GM23338 (cell line): ENCODE results near the gene MCC. TPM values are rescaled to one million over a fixed set of nuclear protein-coding genes. Genes with fewer than 3 reads are reported as not detected.
A peak's percentile ranks its signal among the peaks of the same experiment; 100 is the strongest.

Experiments used
- ATAC-seq: fragments of 200-7000 bp; cut with Tn5 transposase; 3 replicates; pipeline ENCODE4 v1.9.1; 2020
- DNase-seq: peaks from one replicate; pipeline ENCODE4 v3.0.0-alpha.2; 2015; ENCODE audit warnings: low spot score
- H2AFZ ChIP-seq: fragments of 200-600 bp; sonication (generic); 2 replicates; pipeline ENCODE4 v1.8.0; 2016; ENCODE audit warnings: antibody characterized with exemption, mild to moderate bottlenecking, moderate library complexity
- H3F3A ChIP-seq: fragments of 200-600 bp; sonication (generic); replicated peaks from 2 replicates; pipeline ENCODE4 v1.8.0; 2017; ENCODE audit warnings: antibody characterized with exemption, mixed run types, low read depth
- H3K27ac ChIP-seq: fragments of 200-600 bp; sonication (generic); 2 replicates; pipeline ENCODE4 v1.6.1; 2016; ENCODE audit warnings: low read depth
- H3K27me3 ChIP-seq: fragments of 200-600 bp; sonication (generic); 2 replicates; pipeline ENCODE4 v1.8.0; 2016; ENCODE audit warnings: mild to moderate bottlenecking, mixed run types, moderate library complexity; ENCODE audit not compliant: insufficient read depth
- H3K36me3 ChIP-seq: fragments of 200-600 bp; sonication (generic); 2 replicates; pipeline ENCODE4 v1.8.0; 2016; ENCODE audit warnings: mild to moderate bottlenecking; ENCODE audit not compliant: insufficient read depth
- H3K4me1 ChIP-seq: fragments of 200-600 bp; sonication (generic); 2 replicates; pipeline ENCODE4 v1.8.0; 2016; ENCODE audit warnings: mild to moderate bottlenecking, moderate library complexity; ENCODE audit not compliant: insufficient read depth
- H3K4me2 ChIP-seq: fragments of 200-600 bp; sonication (generic); 2 replicates; pipeline ENCODE4 v1.7.1; 2017; ENCODE audit warnings: mixed run types
- H3K4me3 ChIP-seq: fragments of 200-600 bp; sonication (generic); 2 replicates; pipeline ENCODE4 v1.6.1; 2016; ENCODE audit warnings: mixed run types
- H3K79me2 ChIP-seq: fragments of 200-600 bp; sonication (generic); replicated peaks from 2 replicates; pipeline ENCODE4 v1.8.0; 2017; ENCODE audit warnings: mild to moderate bottlenecking; ENCODE audit not compliant: insufficient read depth
- H3K9me2 ChIP-seq: fragments of 200-600 bp; sonication (generic); 2 replicates; pipeline ENCODE4 v1.8.0; 2017; ENCODE audit not compliant: insufficient read depth
- H4K20me1 ChIP-seq: fragments of 200-600 bp; sonication (generic); replicated peaks from 2 replicates; pipeline ENCODE4 v1.8.0; 2017; ENCODE audit warnings: mild to moderate bottlenecking; ENCODE audit not compliant: insufficient read depth
- H3K27ac Mint-ChIP-seq: 2 replicates; pipeline ENCODE4 v1.8.0; 2020; ENCODE audit warnings: inconsistent platforms, mild to moderate bottlenecking, moderate library complexity, mixed read lengths
- H3K27me3 Mint-ChIP-seq: 3 replicates; pipeline ENCODE4 v1.8.0; 2022; ENCODE audit warnings: low read depth, mild to moderate bottlenecking, moderate library complexity, mixed read lengths, inconsistent platforms; ENCODE audit not compliant: insufficient read depth, poor library complexity
- H3K36me3 Mint-ChIP-seq: 3 replicates; pipeline ENCODE4 v1.8.0; 2021; ENCODE audit warnings: low read depth, mild to moderate bottlenecking, inconsistent platforms, moderate library complexity, mixed read lengths
- H3K4me1 Mint-ChIP-seq: 3 replicates; pipeline ENCODE4 v1.8.0; 2020; ENCODE audit warnings: mild to moderate bottlenecking, inconsistent platforms, mixed read lengths
- H3K4me3 Mint-ChIP-seq: 3 replicates; pipeline ENCODE4 v1.8.0; 2021; ENCODE audit warnings: moderate library complexity, mild to moderate bottlenecking, inconsistent platforms, mixed read lengths
- H3K9me3 Mint-ChIP-seq: 3 replicates; pipeline ENCODE4 v1.8.0; 2020; ENCODE audit warnings: moderate library complexity, mild to moderate bottlenecking, inconsistent platforms, mixed read lengths
- CTCF ChIP-seq, 2 experiments: fragments of 200-600 bp in 1 of 2; sonication (generic) in 1 of 2; conservative IDR thresholded peaks; 2 replicates each; pipeline versions ENCODE4 v1.5.1 to v1.6.1; 2016 to 2017; ENCODE audit warnings: antibody characterized with exemption in 2 of 2, low read depth in 2 of 2, mild to moderate bottlenecking in 2 of 2, moderate library complexity in 1 of 2
- NANOG ChIP-seq: IDR thresholded peaks from 2 replicates; pipeline ENCODE4 v1.6.1; 2016; ENCODE audit warnings: antibody characterized with exemption, borderline replicate concordance
- POLR2AphosphoS5 ChIP-seq: IDR thresholded peaks from 2 replicates; pipeline ENCODE4 v1.6.1; 2016; ENCODE audit warnings: antibody characterized with exemption, low read depth
- REST ChIP-seq: IDR thresholded peaks from one replicate; pipeline ENCODE4 v1.6.1; 2018; ENCODE audit warnings: antibody characterized with exemption; ENCODE audit not compliant: unreplicated experiment
- ZNF331 ChIP-seq: fragments of 250-450 bp; sonication (Bioruptor Pico); IDR thresholded peaks from 2 replicates; pipeline ENCODE4 v1.5.0; 2020; ENCODE audit warnings: low read depth, mild to moderate bottlenecking, moderate library complexity
- polyA plus RNA-seq: library from polyadenylated mRNA; unstranded; fragments of >200 nt; fragmentation: Nextera tagmentation; extraction: Ambion mirVana; gene quantifications from 2 replicates; pipeline ENCODE4 v1.2.1, GENCODE V29; 2016
- total RNA-seq: library from RNA; depleted of rRNA; stranded (reverse); fragments of >200 nt; shearing (Covaris generic); gene quantifications from 2 replicates; pipeline ENCODE4 v1.2.3, GENCODE V29; 2014
- TF ChIP-seq, protein P1 (sequence below): fragments of 250-450 bp; sonication (Bioruptor Pico); IDR thresholded peaks from 2 replicates; pipeline ENCODE4 v1.5.0; 2020; ENCODE audit warnings: mild to moderate bottlenecking, moderate library complexity

Gene MCC
- total and polyA plus RNA-seq, 2 experiments from 2014 or later: 3.8 to 10.1 TPM

- no peak overlapping the region for H3K4me3 Mint-ChIP-seq
- DNase-seq (peak; percentile 23), ATAC-seq (peak; percentile 58)
Observed at GRCh38 chr5:113447498-113448050, 40.7 kb downstream of the MCC start.

GRCh38 chr5:113446358-113446927 is 41.8 kb downstream of the MCC start:
- Histone ChIP-seq H4K20me1 (no peaks in the 10 kb centered on the region; the same call in 1 of the 2 replicates), H3K79me2 (no peaks in the 10 kb centered on the region), H2AFZ (no peak overlapping the region), H3K9me2 (no peaks in the 10 kb centered on the region), H3K27ac (no peak overlapping the region), H3F3A (no peaks in the 10 kb centered on the region), H3K36me3 (no peaks in the 10 kb centered on the region), H3K4me3 (no peak overlapping the region), H3K4me1 (no peaks in the 10 kb centered on the region), H3K4me2 (no peak overlapping the region), H3K27me3 (no peaks in the 10 kb centered on the region)
- no peak for DNase-seq
- Mint-ChIP-seq H3K4me3 (no peak overlapping the region), H3K27ac (no peak overlapping the region), H3K4me1 (no peaks in the 10 kb centered on the region), H3K9me3 (peaks cover 17% of the 10 kb centered on the region; the same call in 1 of the 3 replicates), H3K27me3 (peaks cover 2% of the 10 kb centered on the region), H3K36me3 (peaks cover 4% of the 10 kb centered on the region; the same call in 1 of the 3 replicates)
- no peak for ATAC-seq
- TF ChIP-seq REST (no peak), ZNF331 (CRISPR knock-in tag) (no peak), NANOG (no peak)
- TF ChIP-seq, protein P1, sequence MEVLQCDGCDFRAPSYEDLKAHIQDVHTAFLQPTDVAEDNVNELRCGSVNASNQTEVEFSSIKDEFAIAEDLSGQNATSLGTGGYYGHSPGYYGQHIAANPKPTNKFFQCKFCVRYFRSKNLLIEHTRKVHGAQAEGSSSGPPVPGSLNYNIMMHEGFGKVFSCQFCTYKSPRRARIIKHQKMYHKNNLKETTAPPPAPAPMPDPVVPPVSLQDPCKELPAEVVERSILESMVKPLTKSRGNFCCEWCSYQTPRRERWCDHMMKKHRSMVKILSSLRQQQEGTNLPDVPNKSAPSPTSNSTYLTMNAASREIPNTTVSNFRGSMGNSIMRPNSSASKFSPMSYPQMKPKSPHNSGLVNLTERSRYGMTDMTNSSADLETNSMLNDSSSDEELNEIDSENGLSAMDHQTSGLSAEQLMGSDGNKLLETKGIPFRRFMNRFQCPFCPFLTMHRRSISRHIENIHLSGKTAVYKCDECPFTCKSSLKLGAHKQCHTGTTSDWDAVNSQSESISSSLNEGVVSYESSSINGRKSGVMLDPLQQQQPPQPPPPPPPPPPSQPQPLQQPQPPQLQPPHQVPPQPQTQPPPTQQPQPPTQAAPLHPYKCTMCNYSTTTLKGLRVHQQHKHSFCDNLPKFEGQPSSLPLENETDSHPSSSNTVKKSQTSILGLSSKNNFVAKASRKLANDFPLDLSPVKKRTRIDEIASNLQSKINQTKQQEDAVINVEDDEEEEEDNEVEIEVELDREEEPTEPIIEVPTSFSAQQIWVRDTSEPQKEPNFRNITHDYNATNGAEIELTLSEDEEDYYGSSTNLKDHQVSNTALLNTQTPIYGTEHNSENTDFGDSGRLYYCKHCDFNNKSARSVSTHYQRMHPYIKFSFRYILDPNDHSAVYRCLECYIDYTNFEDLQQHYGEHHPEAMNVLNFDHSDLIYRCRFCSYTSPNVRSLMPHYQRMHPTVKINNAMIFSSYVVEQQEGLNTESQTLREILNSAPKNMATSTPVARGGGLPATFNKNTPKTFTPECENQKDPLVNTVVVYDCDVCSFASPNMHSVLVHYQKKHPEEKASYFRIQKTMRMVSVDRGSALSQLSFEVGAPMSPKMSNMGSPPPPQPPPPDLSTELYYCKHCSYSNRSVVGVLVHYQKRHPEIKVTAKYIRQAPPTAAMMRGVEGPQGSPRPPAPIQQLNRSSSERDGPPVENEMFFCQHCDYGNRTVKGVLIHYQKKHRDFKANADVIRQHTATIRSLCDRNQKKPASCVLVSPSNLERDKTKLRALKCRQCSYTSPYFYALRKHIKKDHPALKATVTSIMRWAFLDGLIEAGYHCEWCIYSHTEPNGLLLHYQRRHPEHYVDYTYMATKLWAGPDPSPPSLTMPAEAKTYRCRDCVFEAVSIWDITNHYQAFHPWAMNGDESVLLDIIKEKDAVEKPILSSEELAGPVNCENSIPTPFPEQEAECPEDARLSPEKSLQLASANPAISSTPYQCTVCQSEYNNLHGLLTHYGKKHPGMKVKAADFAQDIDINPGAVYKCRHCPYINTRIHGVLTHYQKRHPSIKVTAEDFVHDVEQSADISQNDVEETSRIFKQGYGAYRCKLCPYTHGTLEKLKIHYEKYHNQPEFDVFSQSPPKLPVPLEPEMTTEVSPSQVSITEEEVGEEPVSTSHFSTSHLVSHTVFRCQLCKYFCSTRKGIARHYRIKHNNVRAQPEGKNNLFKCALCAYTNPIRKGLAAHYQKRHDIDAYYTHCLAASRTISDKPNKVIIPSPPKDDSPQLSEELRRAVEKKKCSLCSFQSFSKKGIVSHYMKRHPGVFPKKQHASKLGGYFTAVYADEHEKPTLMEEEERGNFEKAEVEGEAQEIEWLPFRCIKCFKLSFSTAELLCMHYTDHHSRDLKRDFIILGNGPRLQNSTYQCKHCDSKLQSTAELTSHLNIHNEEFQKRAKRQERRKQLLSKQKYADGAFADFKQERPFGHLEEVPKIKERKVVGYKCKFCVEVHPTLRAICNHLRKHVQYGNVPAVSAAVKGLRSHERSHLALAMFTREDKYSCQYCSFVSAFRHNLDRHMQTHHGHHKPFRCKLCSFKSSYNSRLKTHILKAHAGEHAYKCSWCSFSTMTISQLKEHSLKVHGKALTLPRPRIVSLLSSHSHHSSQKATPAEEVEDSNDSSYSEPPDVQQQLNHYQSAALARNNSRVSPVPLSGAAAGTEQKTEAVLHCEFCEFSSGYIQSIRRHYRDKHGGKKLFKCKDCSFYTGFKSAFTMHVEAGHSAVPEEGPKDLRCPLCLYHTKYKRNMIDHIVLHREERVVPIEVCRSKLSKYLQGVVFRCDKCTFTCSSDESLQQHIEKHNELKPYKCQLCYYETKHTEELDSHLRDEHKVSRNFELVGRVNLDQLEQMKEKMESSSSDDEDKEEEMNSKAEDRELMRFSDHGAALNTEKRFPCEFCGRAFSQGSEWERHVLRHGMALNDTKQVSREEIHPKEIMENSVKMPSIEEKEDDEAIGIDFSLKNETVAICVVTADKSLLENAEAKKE (CRISPR knock-in tag): no peak

More at GRCh38 chr5:113447498-113448050, 40.7 kb downstream of the MCC start:
- Mint-ChIP-seq H3K36me3 (peaks cover 4% of the 10 kb centered on the region; the same call in 1 of the 3 replicates), H3K27me3 (peaks cover 3% of the 10 kb centered on the region), H3K9me3 (peaks cover 17% of the 10 kb centered on the region; the same call in 1 of the 3 replicates), H3K27ac (no peak overlapping the region), H3K4me1 (no peaks in the 10 kb centered on the region)
- Histone ChIP-seq H3K79me2 (no peaks in the 10 kb centered on the region), H3F3A (no peaks in the 10 kb centered on the region), H3K27ac (no peak overlapping the region), H4K20me1 (no peaks in the 10 kb centered on the region; the same call in 1 of the 2 replicates), H3K4me3 (no peak overlapping the region), H3K36me3 (no peaks in the 10 kb centered on the region), H2AFZ (no peak overlapping the region), H3K4me2 (no peak overlapping the region), H3K9me2 (no peaks in the 10 kb centered on the region; the same call in 1 of the 2 replicates), H3K27me3 (no peaks in the 10 kb centered on the region), H3K4me1 (no peaks in the 10 kb centered on the region)
- TF ChIP-seq POLR2AphosphoS5 (no peak), CTCF (conservative IDR thresholded peaks at IDR 0.05; ENCODE audit: low read depth in 2 of 2) (peak; percentile 25 to 34; a peak in 2 of 4 replicates)
